Activated CD4-positive, alpha-beta T cell treated with anti-CD3 and anti-CD28 coated beads for 36 hours (primary cell): ENCODE results near the gene ZSCAN5A. TPM values are rescaled to one million over a fixed set of nuclear protein-coding genes. Genes with fewer than 3 reads are reported as not detected.
"Not testable (repeated sequence)": the region's sequence is repeated elsewhere in the genome, so short reads cannot be mapped to it uniquely, and the experiment has no call there.

Experiments
- ATAC-seq: fragments of 200-7000 bp; cut with Tn5 transposase; one replicate; pipeline ENCODE4 v1.10.0; 2021; ENCODE audit warnings: mild to moderate bottlenecking, moderate library complexity
- CTCF ChIA-PET: fragments of 350-600 bp; sonication (Branson Sonifier 250); formaldehyde crosslinking; loops from one replicate; lab custom pipeline; 2021; ENCODE audit warnings: antibody characterized with exemption; lab: Charles Lee
- POLR2A ChIA-PET: fragments of 350-600 bp; sonication (Branson Sonifier 250); formaldehyde crosslinking; loops from one replicate; lab custom pipeline; 2021; ENCODE audit warnings: antibody characterized with exemption, inconsistent platforms; lab: Charles Lee
- DNase-seq: peaks from one replicate; pipeline ENCODE4 v3.0.0-alpha.2; 2020
- H3K27ac Mint-ChIP-seq: one replicate; pipeline ENCODE4 v1.8.0; 2021; ENCODE audit warnings: mixed read lengths
- H3K27me3 Mint-ChIP-seq: one replicate; pipeline ENCODE4 v1.8.0; 2021; ENCODE audit warnings: mixed read lengths
- H3K36me3 Mint-ChIP-seq: one replicate; pipeline ENCODE4 v1.8.0; 2021; ENCODE audit warnings: low read depth, mixed read lengths
- H3K4me1 Mint-ChIP-seq: one replicate; pipeline ENCODE4 v1.8.0; 2021; ENCODE audit warnings: mixed read lengths
- H3K4me3 Mint-ChIP-seq: one replicate; pipeline ENCODE4 v1.8.0; 2021; ENCODE audit warnings: mild to moderate bottlenecking, moderate library complexity, mixed read lengths
- H3K9me3 Mint-ChIP-seq: one replicate; pipeline ENCODE4 v1.8.0; 2021; ENCODE audit warnings: low read depth, mixed read lengths
- intact Hi-C, 2 experiments: fragments of 100-400 bp; cut with DNase I in 1 of 2; cut with micrococcal nuclease in 1 of 2; formaldehyde crosslinking; loops; one replicate each; pipeline versions ENCODE4 v1.14.2 to v1.15.1; 2022 to 2024; cut with DNase I, micrococcal nuclease
- total RNA-seq, 2 experiments: library from RNA; stranded (reverse); gene quantifications; one replicate each; pipeline ENCODE4 v1.2.3, GENCODE V29; 2021

The ZSCAN5A gene
- total RNA-seq, 2 experiments from 2014 or later: 8.3 to 9.9 TPM

DNA sequence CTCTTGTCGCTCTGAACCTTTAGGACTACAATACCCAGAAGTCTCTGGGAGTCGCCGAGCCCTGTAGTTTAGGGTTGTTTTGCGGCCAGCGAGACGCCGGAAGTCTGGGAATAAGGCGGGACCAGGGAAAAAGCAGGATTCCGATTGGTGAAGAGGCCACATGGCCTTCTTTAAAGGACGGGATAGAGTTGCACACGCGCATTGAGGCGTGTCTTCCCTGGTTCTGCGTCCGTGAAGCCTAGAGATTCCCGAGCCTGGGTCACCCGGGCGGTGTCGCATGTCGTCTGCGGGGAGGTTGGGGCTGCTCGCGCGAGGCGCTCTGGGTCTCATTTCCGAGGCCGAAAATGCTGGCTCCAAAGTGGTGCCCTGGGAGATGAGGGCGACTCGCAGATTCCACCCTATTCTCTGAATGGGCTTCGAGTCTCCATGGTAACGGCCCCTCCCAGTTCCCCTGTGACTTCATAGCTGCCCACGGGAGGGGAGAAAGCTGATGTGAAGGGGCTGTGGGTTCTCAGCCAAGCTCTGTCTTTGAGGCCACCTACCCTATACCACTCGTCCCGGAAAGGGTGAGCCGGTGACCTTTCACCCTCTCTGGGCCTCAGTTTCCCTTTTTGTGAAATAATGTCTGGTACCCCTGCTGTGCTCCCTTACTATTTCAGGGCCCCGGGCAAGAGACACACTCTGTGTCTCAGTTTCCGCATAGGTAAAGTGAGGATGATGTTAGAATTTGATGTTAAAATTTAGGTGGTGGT is 614 bp upstream of the ZSCAN5A start:
- intact Hi-C loops: loop anchor here (1.0 to 10.0 kb wide), 11 partner anchors 53 to 1500 kb away; partner anchors contain the start of genes ZNF582 (in 2 of the 2), EPN1 (in 1 of the 2), PPP6R1 (in 1 of the 2) and ZNF552 (in 1 of the 2)
- POLR2A ChIA-PET: no interaction called here
- peaks cover 1% of the 10 kb centered on the region for H3K9me3 Mint-ChIP-seq
- CTCF ChIA-PET: interaction anchor here (0.6 to 2.6 kb wide), 4 partner anchors 62 to 1318 kb away, joined by 3 to 12 read pairs (median 3); partner anchors contain the start of gene ZNF211
- H3K4me1 Mint-ChIP-seq: peaks cover 23% of the 10 kb centered on the region
- DNase-seq: peak; percentile 93
- H3K27ac Mint-ChIP-seq: peak overlapping the region; percentile 100
- H3K4me3 Mint-ChIP-seq: peak overlapping the region; percentile 83
- no peaks in the 10 kb centered on the region for H3K27me3 Mint-ChIP-seq
- peaks cover 18% of the 10 kb centered on the region for H3K36me3 Mint-ChIP-seq
- peak; percentile 86 for ATAC-seq

GRCh38 chr19:56314018-56314380 is 640 bp downstream of the ZSCAN5A start:
- POLR2A ChIA-PET: interaction anchor here (0.7 kb wide), 1 partner anchor 172 kb away, joined by 3 read pairs; no protein-coding TSS in a partner anchor
- H3K27me3 Mint-ChIP-seq: no peaks in the 10 kb centered on the region
- H3K36me3 Mint-ChIP-seq: peaks cover 23% of the 10 kb centered on the region
- DNase-seq: no peak
- H3K4me3 Mint-ChIP-seq: peak overlapping the region; percentile 83
- intact Hi-C loops: loop anchor here (1.0 to 10.0 kb wide), 19 partner anchors 62 to 1993 kb away; partner anchors contain the start of genes EPN1 (in 1 of the 2), ERVK3-1 (in 1 of the 2), LENG8 (in 1 of the 2) and PPP6R1 (in 1 of the 2)
- CTCF ChIA-PET: interaction anchor here (0.8 to 2.6 kb wide), 5 partner anchors 19 to 237 kb away, joined by 3 to 12 read pairs (median 4); partner anchors contain the start of gene ZNF787
- H3K9me3 Mint-ChIP-seq: peaks cover 1% of the 10 kb centered on the region
- no peak for ATAC-seq
- peaks cover 23% of the 10 kb centered on the region for H3K4me1 Mint-ChIP-seq
- peak overlapping the region; percentile 100 for H3K27ac Mint-ChIP-seq

DNA sequence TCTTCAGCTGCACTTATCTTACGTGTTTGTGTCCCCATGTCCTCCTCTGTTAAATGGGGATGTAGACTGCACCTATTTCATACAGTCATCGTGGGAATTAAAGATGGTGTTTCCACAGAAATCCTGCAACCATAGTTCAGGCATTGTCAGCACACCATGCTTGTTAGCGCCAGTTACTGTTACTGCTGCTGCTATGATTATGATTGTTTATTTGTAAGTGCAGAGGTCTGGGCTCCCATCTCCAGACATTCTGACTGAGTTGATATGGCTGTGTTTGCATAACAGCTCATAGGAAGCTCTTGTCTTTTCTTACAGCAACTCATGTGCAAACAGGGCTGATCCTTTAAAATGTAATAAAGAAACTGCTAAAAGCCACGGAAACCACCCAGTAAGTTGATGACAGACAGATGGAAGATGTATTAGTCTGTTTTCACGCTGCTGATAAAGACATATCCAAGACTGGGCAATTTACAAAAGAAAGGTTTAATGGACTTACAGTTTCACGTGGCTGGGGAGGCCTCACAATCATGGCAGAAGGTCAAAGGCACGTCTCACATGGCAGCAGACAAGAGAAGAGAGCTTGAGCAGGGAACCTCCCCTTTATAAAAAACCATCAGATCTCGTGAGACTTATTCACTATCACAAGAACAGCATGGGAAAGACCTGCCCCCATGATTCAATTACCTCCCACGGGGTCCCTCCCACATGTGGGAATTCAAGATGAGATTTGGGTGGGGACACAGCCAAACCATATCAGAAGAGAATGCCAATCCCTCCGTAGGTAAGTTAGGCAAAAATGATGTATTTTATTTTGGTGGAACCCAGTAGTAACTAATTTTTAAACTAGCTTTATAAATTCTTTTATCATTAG is 1.6 kb downstream of the ZSCAN5A start:
- intact Hi-C loops: loop anchor here (5.0 to 10.0 kb wide), 7 partner anchors 61 to 1994 kb away; partner anchors contain the start of genes ERVK3-1 (in 1 of the 2), LENG8 (in 1 of the 2), PPP6R1 (in 1 of the 2) and ZNF552 (in 1 of the 2)
- peak overlapping the region; percentile 83 for H3K4me3 Mint-ChIP-seq
- POLR2A ChIA-PET: interaction anchor here (0.7 kb wide), 1 partner anchor 171 kb away, joined by 3 read pairs; no protein-coding TSS in a partner anchor
- CTCF ChIA-PET: interaction anchor here (0.6 to 2.6 kb wide), 5 partner anchors 20 to 203 kb away, joined by 3 to 12 read pairs (median 4); no protein-coding TSS in a partner anchor
- DNase-seq (peak; percentile 16), ATAC-seq (no peak)
- peaks cover 28% of the 10 kb centered on the region for H3K36me3 Mint-ChIP-seq
- peak overlapping the region; percentile 100 for H3K27ac Mint-ChIP-seq
- H3K4me1 Mint-ChIP-seq: peaks cover 23% of the 10 kb centered on the region
- no peaks in the 10 kb centered on the region for H3K27me3 Mint-ChIP-seq
- peaks cover 1% of the 10 kb centered on the region for H3K9me3 Mint-ChIP-seq

DNA sequence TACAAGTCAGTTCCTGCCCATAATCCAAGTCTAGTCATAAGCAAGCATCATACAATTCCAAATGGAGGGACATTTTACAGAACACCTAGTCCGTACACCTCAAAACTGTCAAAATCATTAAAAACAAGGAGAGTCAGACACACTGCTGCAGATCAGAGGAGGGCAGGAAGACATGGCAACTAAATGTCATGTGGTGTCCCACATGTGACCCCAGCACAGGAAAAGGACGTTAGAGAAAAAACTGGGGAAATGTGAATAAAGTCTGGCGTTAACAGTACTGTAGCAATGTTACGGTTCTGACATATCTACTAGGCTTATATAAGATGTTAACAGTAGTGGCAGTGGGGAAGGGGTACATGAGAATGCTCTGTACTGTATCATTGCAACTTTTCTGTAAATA is 2.3 kb downstream of the ZSCAN5A start:
- no peak for DNase-seq
- Mint-ChIP-seq H3K4me3 (no peak overlapping the region), H3K4me1 (peaks cover 23% of the 10 kb centered on the region), H3K9me3 (peaks cover 1% of the 10 kb centered on the region), H3K36me3 (peaks cover 28% of the 10 kb centered on the region), H3K27me3 (no peaks in the 10 kb centered on the region), H3K27ac (peak overlapping the region; percentile 66)
- POLR2A ChIA-PET: no interaction called here
- no peak for ATAC-seq
- CTCF ChIA-PET: interaction anchor here (2.0 to 2.6 kb wide), 2 partner anchors 21 to 59 kb away, joined by 7 to 12 read pairs; no protein-coding TSS in a partner anchor
- intact Hi-C loops: loop anchor here (5.0 to 10.0 kb wide), 7 partner anchors 60 to 1995 kb away; partner anchors contain the start of genes ERVK3-1 (in 1 of the 2), LENG8 (in 1 of the 2), PPP6R1 (in 1 of the 2) and ZNF552 (in 1 of the 2)

- ChIA-PET CTCF (interaction anchor here (1.2 to 1.7 kb wide), 6 partner anchors 10 to 245 kb away, joined by 3 to 6 read pairs (median 5); no protein-coding TSS in a partner anchor), POLR2A (interaction anchor here (0.8 kb wide), 1 partner anchor 58 kb away, joined by 3 read pairs; no protein-coding TSS in a partner anchor)
- no peak for DNase-seq
- Mint-ChIP-seq H3K27me3 (no peaks in the 10 kb centered on the region), H3K27ac (no peak overlapping the region), H3K4me1 (peaks cover 17% of the 10 kb centered on the region), H3K36me3 (peaks cover 30% of the 10 kb centered on the region), H3K9me3 (peaks cover 1% of the 10 kb centered on the region), H3K4me3 (no peak overlapping the region)
- intact Hi-C loops: loop anchor here (5.0 to 10.0 kb wide), 7 partner anchors 58 to 1997 kb away; partner anchors contain the start of genes ERVK3-1 (in 1 of the 2), LENG8 (in 1 of the 2), PPP6R1 (in 1 of the 2) and ZNF552 (in 1 of the 2)
- ATAC-seq: no peak
Measured at GRCh38 chr19:56310462-56310861, 4.2 kb downstream of the ZSCAN5A start.

- DNase-seq (peak; percentile 84), ATAC-seq (peak; percentile 70)
- H3K4me3 Mint-ChIP-seq: no peak overlapping the region
- intact Hi-C loops: loop anchor here (5.0 to 10.0 kb wide), 7 partner anchors 57 to 1998 kb away; partner anchors contain the start of genes ERVK3-1 (in 1 of the 2), LENG8 (in 1 of the 2), PPP6R1 (in 1 of the 2) and ZNF552 (in 1 of the 2)
- CTCF ChIA-PET: interaction anchor here (0.6 to 1.7 kb wide), 11 partner anchors 8 to 244 kb away, joined by 3 to 6 read pairs (median 4); no protein-coding TSS in a partner anchor
- peaks cover 35% of the 10 kb centered on the region for H3K36me3 Mint-ChIP-seq
- H3K27ac Mint-ChIP-seq: no peak overlapping the region
- H3K4me1 Mint-ChIP-seq: peaks cover 17% of the 10 kb centered on the region
- no peaks in the 10 kb centered on the region for H3K27me3 Mint-ChIP-seq
- POLR2A ChIA-PET: interaction anchor here (0.8 kb wide), 1 partner anchor 57 kb away, joined by 3 read pairs; no protein-coding TSS in a partner anchor
- H3K9me3 Mint-ChIP-seq: peaks cover 1% of the 10 kb centered on the region
Measured at GRCh38 chr19:56309511-56310185, 5.0 kb downstream of the ZSCAN5A start.

DNA sequence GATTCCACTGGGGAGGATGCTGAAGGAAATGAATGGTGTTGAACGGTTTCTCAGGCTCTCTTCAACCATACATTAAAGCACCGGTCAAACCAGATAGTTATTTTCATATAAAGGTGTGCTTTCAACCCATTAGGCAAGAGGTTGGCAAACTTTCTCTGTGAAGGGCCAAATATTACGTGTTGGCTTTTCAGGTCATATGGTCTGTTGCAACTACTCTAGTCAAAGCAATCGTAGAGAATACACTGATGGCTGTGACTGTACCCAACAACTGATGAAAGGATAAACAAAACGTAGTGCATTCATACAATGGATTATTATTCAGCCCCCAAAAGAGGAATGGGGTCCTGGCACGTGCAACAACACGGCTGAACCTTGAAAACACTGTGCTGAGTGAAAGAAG is 5.8 kb downstream of the ZSCAN5A start:
- ATAC-seq: no peak
- intact Hi-C loops: no loop called here
- no peak for DNase-seq
- Mint-ChIP-seq H3K27ac (no peak overlapping the region), H3K4me1 (peaks cover 16% of the 10 kb centered on the region), H3K36me3 (peaks cover 39% of the 10 kb centered on the region), H3K4me3 (no peak overlapping the region), H3K27me3 (no peaks in the 10 kb centered on the region), H3K9me3 (peaks cover 1% of the 10 kb centered on the region)
- ChIA-PET CTCF (no interaction called here), POLR2A (no interaction called here)

DNA sequence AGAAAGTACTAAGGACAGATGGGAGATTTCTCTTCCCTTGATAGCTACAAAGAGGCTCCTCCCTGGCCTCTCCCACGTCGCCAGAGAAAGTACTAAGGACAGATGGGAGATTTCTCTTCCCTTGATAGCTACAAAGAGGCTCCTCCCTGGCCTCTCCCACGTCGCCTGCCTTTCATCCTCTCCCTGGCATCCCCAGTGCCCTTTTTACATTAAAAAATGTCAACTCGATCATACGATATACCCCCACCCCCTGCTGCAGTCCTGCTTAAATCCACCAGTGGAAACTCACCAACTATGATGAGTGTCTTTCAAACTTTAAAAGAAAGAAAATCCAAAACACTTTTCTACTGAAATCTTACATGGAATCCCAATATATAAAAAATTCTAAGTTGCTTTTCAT is 7.6 kb downstream of the ZSCAN5A start:
- intact Hi-C loops, H3K4me3 Mint-ChIP-seq, ATAC-seq, H3K9me3 Mint-ChIP-seq, H3K4me1 Mint-ChIP-seq, H3K27me3 Mint-ChIP-seq, POLR2A ChIA-PET, H3K27ac Mint-ChIP-seq, CTCF ChIA-PET, DNase-seq: not testable (repeated sequence)
- H3K36me3 Mint-ChIP-seq: peaks cover 36% of the 10 kb centered on the region

DNA sequence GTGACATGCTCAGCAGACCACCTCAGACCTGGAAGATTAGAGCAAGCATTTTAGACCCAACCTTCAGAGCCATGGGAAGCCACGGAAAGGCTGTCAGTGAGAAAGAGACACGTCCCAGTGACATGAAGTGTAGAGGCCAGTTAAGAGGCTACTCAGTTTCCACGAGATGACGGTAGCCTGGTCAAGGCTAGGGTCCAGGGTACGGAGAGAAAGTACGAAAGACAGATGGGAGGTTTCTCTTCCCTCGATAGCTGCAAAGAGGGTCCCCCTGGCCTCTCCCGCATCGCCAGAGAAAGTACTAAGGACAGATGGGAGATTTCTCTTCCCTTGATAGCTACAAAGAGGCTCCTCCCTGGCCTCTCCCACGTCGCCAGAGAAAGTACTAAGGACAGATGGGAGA is 8.6 kb downstream of the ZSCAN5A start:
- no peaks in the 10 kb centered on the region for H3K27me3 Mint-ChIP-seq
- H3K4me3 Mint-ChIP-seq: no peak overlapping the region
- no peak for ATAC-seq
- no peaks in the 10 kb centered on the region for H3K9me3 Mint-ChIP-seq
- intact Hi-C loops: no loop called here
- ChIA-PET CTCF (no interaction called here), POLR2A (interaction anchor here (0.6 kb wide), 1 partner anchor 17 kb away, joined by 5 read pairs; no protein-coding TSS in a partner anchor)
- DNase-seq: no peak
- peaks cover 32% of the 10 kb centered on the region for H3K36me3 Mint-ChIP-seq
- peaks cover 15% of the 10 kb centered on the region for H3K4me1 Mint-ChIP-seq
- H3K27ac Mint-ChIP-seq: no peak overlapping the region

- POLR2A ChIA-PET: no interaction called here
- no peak for DNase-seq
- Mint-ChIP-seq H3K27me3 (no peaks in the 10 kb centered on the region), H3K27ac (no peak overlapping the region), H3K9me3 (no peaks in the 10 kb centered on the region), H3K4me3 (no peak overlapping the region), H3K4me1 (peaks cover 15% of the 10 kb centered on the region), H3K36me3 (peaks cover 27% of the 10 kb centered on the region)
- ATAC-seq: no peak
- intact Hi-C loops: no loop called here
- CTCF ChIA-PET: interaction anchor here (1.0 kb wide), 1 partner anchor 51 kb away, joined by 3 read pairs; no protein-coding TSS in a partner anchor
Measured at GRCh38 chr19:56304243-56304642, 10.4 kb downstream of the ZSCAN5A start.
